H1 (cell line): ENCODE results near the gene TMA7.

Source experiments
- ATF2 ChIP-seq: IDR thresholded peaks from 2 replicates; pipeline ENCODE4 v1.6.1; 2012; ENCODE audit warnings: low read length, inconsistent platforms
- CEBPB ChIP-seq: IDR thresholded peaks from 2 replicates; pipeline ENCODE4 v1.6.1; 2012; ENCODE audit warnings: low read depth, low read length
- CHD1 ChIP-seq: IDR thresholded peaks from 2 replicates; pipeline ENCODE4 v1.6.1; 2012; ENCODE audit warnings: low read depth, low read length, improper control_type of control experiment
- CTCF ChIP-seq, 3 experiments: IDR thresholded peaks; 1 replicate in 2 of 3; 2 replicates in 1 of 3; pipeline versions ENCODE4 v1.5.1 to v1.6.1; 2011; ENCODE audit warnings: low read length in 3 of 3, mild to moderate bottlenecking in 3 of 3, inconsistent platforms in 2 of 3, low read depth in 1 of 3, moderate library complexity in 1 of 3; ENCODE audit not compliant: insufficient read depth in 1 of 3; ENCODE audit errors: control extremely low read depth in 1 of 3
- EP300 ChIP-seq, 2 experiments: IDR thresholded peaks; 1 replicate in 1 of 2; 2 replicates in 1 of 2; pipeline ENCODE4 v1.6.1; 2011 to 2012; ENCODE audit warnings: low read depth in 2 of 2, low read length in 2 of 2, mild to moderate bottlenecking in 2 of 2, borderline replicate concordance in 1 of 2, inconsistent platforms in 1 of 2, moderate library complexity in 1 of 2
- EZH2 ChIP-seq: fragments of 200-600 bp; sonication (generic); IDR thresholded peaks from 2 replicates; pipeline ENCODE4 v1.7.1; 2012; ENCODE audit warnings: low read depth, mild to moderate bottlenecking, moderate library complexity, low read length, inconsistent platforms; ENCODE audit not compliant: severe bottlenecking
- GABPA ChIP-seq: IDR thresholded peaks from 2 replicates; pipeline ENCODE4 v1.6.1; 2011; ENCODE audit warnings: mild to moderate bottlenecking, low read length, moderate library complexity, borderline replicate concordance; ENCODE audit not compliant: insufficient read depth
- KDM1A ChIP-seq: fragments of 200-600, 300-600 bp; sonication (generic); IDR thresholded peaks from 2 replicates; pipeline ENCODE4 v1.7.1; 2016; ENCODE audit warnings: mild to moderate bottlenecking, low read length, borderline replicate concordance
- MAX ChIP-seq: IDR thresholded peaks from 2 replicates; pipeline ENCODE4 v1.6.1; 2012; ENCODE audit warnings: inconsistent platforms
- NRF1 ChIP-seq: IDR thresholded peaks from 2 replicates; pipeline ENCODE4 v1.6.1; 2011; ENCODE audit warnings: mild to moderate bottlenecking, low read depth, low read length, improper control_type of control experiment
- RNF2 ChIP-seq: fragments of 200-900, 300-1000 bp; sonication (generic); IDR thresholded peaks from 2 replicates; pipeline ENCODE4 v1.7.1; 2016; ENCODE audit warnings: borderline replicate concordance, low read depth, mild to moderate bottlenecking, antibody characterized with exemption, low read length; ENCODE audit not compliant: poor library complexity, severe bottlenecking; ENCODE audit errors: missing control alignments
- SRF ChIP-seq: IDR thresholded peaks from 2 replicates; pipeline ENCODE4 v1.6.1; 2011; ENCODE audit warnings: mild to moderate bottlenecking, low read depth, low read length, moderate library complexity
- YY1 ChIP-seq: IDR thresholded peaks from 2 replicates; pipeline ENCODE4 v1.6.1; 2011; ENCODE audit warnings: low read depth, mild to moderate bottlenecking, low read length

DNA sequence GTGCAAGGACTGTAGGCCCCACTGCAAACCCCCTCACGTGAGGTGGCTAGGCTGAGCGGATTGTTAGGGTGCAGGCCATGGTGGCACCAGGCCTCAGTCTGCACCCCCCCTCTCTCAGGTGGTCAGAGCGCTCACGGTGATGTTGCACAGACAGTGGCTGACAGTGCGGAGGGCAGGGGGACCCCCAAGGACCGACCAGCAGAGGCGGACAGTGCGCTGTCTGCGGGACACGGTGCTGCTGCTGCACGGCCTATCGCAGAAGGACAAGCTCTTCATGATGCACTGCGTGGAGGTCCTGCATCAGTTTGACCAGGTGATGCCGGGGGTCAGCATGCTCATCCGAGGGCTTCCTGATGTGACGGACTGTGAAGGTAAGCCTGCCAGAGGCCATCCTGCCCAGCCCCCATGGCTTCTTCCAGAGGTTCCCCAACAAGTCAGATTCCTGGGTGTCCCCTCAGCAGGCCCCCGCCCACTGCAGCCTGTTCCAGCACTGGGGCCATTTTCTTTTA is 24.7 kb downstream of the TMA7 start:
- TF ChIP-seq EP300 (IDR thresholded peaks at IDR 0.05; ENCODE audit: borderline replicate concordance in 1 of 2, low read depth in 2 of 2, low read length in 2 of 2) (no peak), CTCF (IDR thresholded peaks at IDR 0.05; ENCODE audit: control extremely low read depth in 1 of 3, insufficient read depth in 1 of 3, low read depth in 1 of 3, low read length in 3 of 3) (no peak), EZH2 (no peak), MAX (no peak), SRF (no peak), NRF1 (no peak), YY1 (no peak), KDM1A (no peak), ATF2 (no peak), GABPA (no peak), CEBPB (no peak), CHD1 (no peak), RNF2 (no peak)
